Hepatocyte (in vitro differentiated cells): ENCODE results near the gene DCC. TPM values are rescaled to one million over a fixed set of nuclear protein-coding genes. Genes with fewer than 3 reads are reported as not detected.

ENCODE experiments used
- DNase-seq: peaks from one replicate; pipeline ENCODE4 v3.0.0-alpha.2; 2016; ENCODE audit warnings: low spot score
- H2AFZ ChIP-seq: fragments of 200-600 bp; sonication (generic); 2 replicates; pipeline ENCODE4 v1.6.0; 2016; ENCODE audit warnings: antibody characterized with exemption, mild to moderate bottlenecking
- H3K27ac ChIP-seq: fragments of 200-600 bp; sonication (generic); 2 replicates; pipeline ENCODE4 v1.5.1; 2016; ENCODE audit warnings: mild to moderate bottlenecking
- H3K27me3 ChIP-seq: fragments of 200-600 bp; sonication (generic); 2 replicates; pipeline ENCODE4 v1.6.1; 2016
- H3K36me3 ChIP-seq: fragments of 200-600 bp; sonication (generic); replicated peaks from 2 replicates; pipeline ENCODE4 v1.5.1; 2016; ENCODE audit warnings: low read depth; ENCODE audit not compliant: insufficient read depth
- H3K4me1 ChIP-seq: fragments of 200-600 bp; sonication (generic); 2 replicates; pipeline ENCODE4 v1.5.1; 2016; ENCODE audit warnings: mild to moderate bottlenecking, moderate library complexity; ENCODE audit not compliant: insufficient read depth
- H3K4me2 ChIP-seq: fragments of 200-600 bp; sonication (generic); 2 replicates; pipeline ENCODE4 v1.6.0; 2016
- H3K4me3 ChIP-seq: fragments of 200-600 bp; sonication (generic); 2 replicates; pipeline ENCODE4 v1.5.1; 2016; ENCODE audit warnings: mild to moderate bottlenecking
- H3K79me2 ChIP-seq: fragments of 200-600 bp; sonication (generic); 2 replicates; pipeline ENCODE4 v1.6.0; 2017; ENCODE audit warnings: mild to moderate bottlenecking
- H3K9me2 ChIP-seq: fragments of 200-600 bp; sonication (generic); replicated peaks from 2 replicates; pipeline ENCODE4 v1.6.0; 2017; ENCODE audit warnings: mild to moderate bottlenecking; ENCODE audit not compliant: insufficient read depth
- H3K9me3 ChIP-seq: fragments of 200-600 bp; sonication (generic); 2 replicates; pipeline ENCODE4 v1.5.1; 2016; ENCODE audit warnings: low read depth, mild to moderate bottlenecking
- H4K20me1 ChIP-seq: fragments of 200-600 bp; sonication (generic); 2 replicates; pipeline ENCODE4 v1.6.0; 2016; ENCODE audit warnings: mild to moderate bottlenecking; ENCODE audit not compliant: insufficient read depth, poor library complexity, severe bottlenecking
- EZH2 ChIP-seq: fragments of 200-600 bp; sonication (generic); IDR thresholded peaks from 2 replicates; pipeline ENCODE4 v1.6.1; 2016; ENCODE audit warnings: antibody characterized with exemption, mild to moderate bottlenecking, borderline replicate concordance
- EZH2phosphoT487 ChIP-seq: fragments of 200-600 bp; sonication (generic); IDR thresholded peaks from one replicate; pipeline ENCODE4 v1.6.1; 2018; ENCODE audit warnings: antibody characterized with exemption, mild to moderate bottlenecking, low read depth, moderate library complexity; ENCODE audit not compliant: unreplicated experiment, severe bottlenecking
- WGBS: methylation state at CpG from one replicate; pipeline ENCODE4 v1.1.6; 2016; ENCODE audit warnings: low lambda C conversion rate; ENCODE audit errors: missing lambda C conversion rate; 5-methylcytosine and 5-hydroxymethylcytosine counted together
- polyA plus RNA-seq: library from polyadenylated mRNA; unstranded; fragments of >200 nt; fragmentation: Nextera tagmentation; extraction: Ambion mirVana; gene quantifications from 2 replicates; pipeline ENCODE4 v1.2.1, GENCODE V29; 2016
- total RNA-seq: library from RNA; depleted of rRNA; stranded (reverse); fragments of >200 nt; gene quantifications from 2 replicates; pipeline ENCODE4 v1.2.3, GENCODE V29; 2014
- TF ChIP-seq, protein P1 (sequence below): fragments of 200-600 bp; sonication (generic); IDR thresholded peaks from 2 replicates; pipeline ENCODE4 v1.5.1; 2016; ENCODE audit warnings: antibody characterized with exemption, mild to moderate bottlenecking; ENCODE audit not compliant: poor library complexity

The DCC gene
- total and polyA plus RNA-seq, 2 experiments from 2014 or later = 1.0 to 3.5 TPM

DNA sequence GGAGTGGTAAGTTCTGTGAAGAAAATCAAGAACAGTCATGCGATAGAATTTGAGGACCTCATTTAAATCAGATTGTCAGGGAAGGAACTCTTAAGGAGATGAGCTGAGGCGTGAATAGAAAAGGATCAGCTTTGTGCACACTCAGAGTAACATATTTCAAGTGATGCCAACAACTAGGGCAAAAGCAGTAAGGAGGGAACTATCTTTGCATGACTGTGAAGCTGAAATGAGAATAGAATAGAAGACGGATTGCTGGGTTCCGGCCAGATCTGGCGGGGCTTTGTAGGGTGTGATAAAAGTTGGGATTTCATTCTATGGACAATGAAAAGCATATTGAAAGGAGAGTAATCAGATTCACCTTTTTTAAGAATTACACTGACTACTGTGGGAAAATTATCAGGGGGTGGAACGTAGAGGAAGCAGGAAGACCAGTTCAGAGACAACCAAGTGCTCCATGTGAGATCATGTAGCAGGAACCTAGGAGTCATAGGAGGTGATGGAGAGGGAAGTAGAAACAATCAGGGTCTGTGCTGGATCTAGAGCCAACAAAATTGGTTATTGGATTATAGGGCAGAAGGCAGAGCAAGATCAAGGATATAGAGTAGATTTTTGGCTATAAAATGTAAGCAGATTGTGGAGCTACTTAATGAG is 884.3 kb downstream of the DCC start:
- H2AFZ ChIP-seq = no peak overlapping the region
- 91% methylated on average over 6 of the region's 6 CpGs for WGBS
- H3K27me3 ChIP-seq = no peaks in the 10 kb centered on the region
- H3K4me2 ChIP-seq = no peak overlapping the region
- H3K79me2 ChIP-seq = no peaks in the 10 kb centered on the region
- no peaks in the 10 kb centered on the region for H3K4me1 ChIP-seq
- TF ChIP-seq EZH2 (no peak), EZH2phosphoT487 (no peak)
- TF ChIP-seq, protein P1, sequence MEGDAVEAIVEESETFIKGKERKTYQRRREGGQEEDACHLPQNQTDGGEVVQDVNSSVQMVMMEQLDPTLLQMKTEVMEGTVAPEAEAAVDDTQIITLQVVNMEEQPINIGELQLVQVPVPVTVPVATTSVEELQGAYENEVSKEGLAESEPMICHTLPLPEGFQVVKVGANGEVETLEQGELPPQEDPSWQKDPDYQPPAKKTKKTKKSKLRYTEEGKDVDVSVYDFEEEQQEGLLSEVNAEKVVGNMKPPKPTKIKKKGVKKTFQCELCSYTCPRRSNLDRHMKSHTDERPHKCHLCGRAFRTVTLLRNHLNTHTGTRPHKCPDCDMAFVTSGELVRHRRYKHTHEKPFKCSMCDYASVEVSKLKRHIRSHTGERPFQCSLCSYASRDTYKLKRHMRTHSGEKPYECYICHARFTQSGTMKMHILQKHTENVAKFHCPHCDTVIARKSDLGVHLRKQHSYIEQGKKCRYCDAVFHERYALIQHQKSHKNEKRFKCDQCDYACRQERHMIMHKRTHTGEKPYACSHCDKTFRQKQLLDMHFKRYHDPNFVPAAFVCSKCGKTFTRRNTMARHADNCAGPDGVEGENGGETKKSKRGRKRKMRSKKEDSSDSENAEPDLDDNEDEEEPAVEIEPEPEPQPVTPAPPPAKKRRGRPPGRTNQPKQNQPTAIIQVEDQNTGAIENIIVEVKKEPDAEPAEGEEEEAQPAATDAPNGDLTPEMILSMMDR = no peak
- no peaks in the 10 kb centered on the region for H4K20me1 ChIP-seq
- DNase-seq = no peak
- no peak overlapping the region for H3K27ac ChIP-seq
- no peaks in the 10 kb centered on the region for H3K9me2 ChIP-seq
- H3K4me3 ChIP-seq = no peak overlapping the region
- H3K36me3 ChIP-seq = no peaks in the 10 kb centered on the region
- H3K9me3 ChIP-seq = no peaks in the 10 kb centered on the region

DNA sequence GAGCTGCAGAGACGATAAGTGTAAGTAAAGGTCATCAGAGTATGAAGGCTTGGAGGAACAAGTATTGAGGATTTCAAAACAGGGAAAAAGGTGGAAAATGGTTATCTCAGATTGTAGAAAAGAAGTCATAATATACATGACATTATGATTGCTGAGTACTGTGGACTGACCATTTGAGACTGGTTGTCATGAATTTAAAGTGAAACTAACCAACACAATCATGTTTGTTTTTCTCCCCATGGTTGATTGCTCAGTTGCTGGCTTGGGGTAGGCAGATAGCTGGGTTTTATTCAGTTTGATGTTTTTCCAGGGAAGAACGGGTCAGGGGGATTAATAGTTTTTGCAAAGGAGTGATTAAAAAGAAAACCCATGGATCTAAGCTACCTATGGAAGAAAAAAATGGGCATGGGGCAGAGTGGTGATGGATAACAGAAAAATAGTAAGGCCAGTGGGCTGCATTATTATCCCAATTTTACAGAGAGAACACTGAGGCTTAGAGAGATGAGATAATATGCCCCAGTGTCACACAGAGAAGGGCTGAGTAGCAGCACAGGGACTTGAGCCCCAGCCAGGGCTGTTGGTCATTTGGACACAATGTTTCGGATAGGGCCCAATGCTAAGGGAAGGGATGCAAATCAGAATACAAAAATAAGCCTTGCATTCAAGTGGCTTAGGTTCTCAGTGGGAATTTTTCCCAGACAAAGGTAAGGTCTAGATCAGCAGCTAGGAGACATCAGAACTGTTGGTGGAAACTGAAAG is 885.7 kb downstream of the DCC start:
- Histone ChIP-seq H3K4me2 (no peak overlapping the region), H3K79me2 (no peaks in the 10 kb centered on the region), H3K4me1 (no peaks in the 10 kb centered on the region), H3K27ac (no peak overlapping the region), H4K20me1 (no peaks in the 10 kb centered on the region), H3K9me3 (no peaks in the 10 kb centered on the region), H3K36me3 (no peaks in the 10 kb centered on the region), H3K4me3 (no peak overlapping the region), H3K9me2 (no peaks in the 10 kb centered on the region), H2AFZ (no peak overlapping the region), H3K27me3 (no peaks in the 10 kb centered on the region)
- 89% methylated on average over 3 of the region's 3 CpGs for WGBS
- TF ChIP-seq EZH2 (no peak), EZH2phosphoT487 (no peak)
- TF ChIP-seq, protein P1 = no peak
- DNase-seq = no peak

DNA sequence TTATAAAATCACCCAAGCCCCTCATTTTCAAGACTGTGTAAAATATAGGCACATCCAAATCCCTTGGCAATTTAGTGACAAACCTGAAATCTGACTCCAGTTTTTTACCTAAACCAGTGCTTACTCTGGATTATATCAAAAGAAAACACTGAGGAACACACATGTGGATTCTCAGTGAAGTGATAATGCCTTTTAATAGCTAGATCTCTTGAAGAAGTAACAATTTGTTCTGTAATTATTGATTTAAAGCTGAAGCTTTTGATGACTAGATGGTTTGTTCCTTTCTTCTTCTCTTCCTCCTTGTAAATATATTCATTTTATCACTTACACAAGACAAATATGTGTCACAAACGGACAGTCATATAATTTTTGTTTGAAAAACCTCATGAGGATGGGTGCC is 894.6 kb downstream of the DCC start:
- H3K27me3 ChIP-seq = no peaks in the 10 kb centered on the region
- TF ChIP-seq, protein P1 = no peak
- TF ChIP-seq EZH2phosphoT487 (no peak), EZH2 (no peak)
- H3K9me3 ChIP-seq = no peaks in the 10 kb centered on the region
- H3K36me3 ChIP-seq = no peaks in the 10 kb centered on the region
- no peaks in the 10 kb centered on the region for H3K79me2 ChIP-seq
- H3K4me2 ChIP-seq = no peak overlapping the region
- no peak for DNase-seq
- no peaks in the 10 kb centered on the region for H3K9me2 ChIP-seq
- H3K27ac ChIP-seq = no peak overlapping the region
- no peaks in the 10 kb centered on the region for H4K20me1 ChIP-seq
- no peak overlapping the region for H2AFZ ChIP-seq
- 71% methylated on average over 1 of the region's 1 CpG for WGBS
- H3K4me1 ChIP-seq = no peaks in the 10 kb centered on the region
- H3K4me3 ChIP-seq = no peak overlapping the region
